HPDE6-E6E7 (cell line): ENCODE data around the gene RASL11B.

Experiments
- DNase-seq: peaks from one replicate; pipeline ENCODE4 v3.0.0; 2011; ENCODE audit warnings: missing footprints; ENCODE audit errors: extremely low spot score

RASL11B gene

GRCh38 chr4:52874948-52875347 lies 12.8 kb downstream of the RASL11B start:
- no peak for DNase-seq

DNA sequence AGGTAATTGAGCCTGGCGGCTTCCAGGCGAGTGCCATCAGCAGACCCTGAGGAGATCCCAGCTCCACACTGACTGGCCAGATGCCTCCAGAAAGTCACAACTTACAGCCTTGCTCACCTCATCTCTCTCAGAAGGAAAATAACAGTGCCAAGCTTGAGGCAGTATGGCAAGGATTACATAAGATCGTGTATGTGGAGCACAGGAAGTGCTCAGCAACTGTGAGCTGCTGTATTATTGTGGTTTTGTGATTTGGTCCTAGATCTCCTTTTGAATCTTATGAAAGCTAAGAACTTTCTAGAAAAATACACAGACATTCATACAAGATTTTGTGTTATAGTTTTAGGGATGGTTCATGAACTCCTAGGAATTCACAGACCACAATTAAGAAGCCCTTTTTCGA lies 14.0 kb downstream of the RASL11B start:
- no peak for DNase-seq

DNA sequence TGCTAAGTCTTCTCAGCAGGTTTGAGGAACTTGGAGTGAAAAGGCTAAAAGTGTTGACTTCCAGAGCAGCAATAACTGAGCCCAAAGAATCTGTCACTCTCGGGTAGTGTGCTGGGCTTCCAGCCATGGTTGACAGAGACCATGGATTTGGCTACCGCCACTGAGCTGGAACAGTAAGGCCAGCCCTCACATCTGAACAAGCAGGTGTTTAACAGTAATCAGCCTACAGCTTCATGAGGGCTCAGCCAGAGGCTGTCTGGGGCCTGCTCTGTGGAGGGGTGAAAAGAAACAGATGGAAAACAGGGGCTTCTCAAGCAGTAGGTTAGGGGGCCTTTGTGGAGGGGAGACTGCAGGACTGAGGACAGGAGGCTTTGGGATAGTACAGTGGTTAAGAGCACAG lies 14.9 kb downstream of the RASL11B start:
- no peak for DNase-seq

DNA sequence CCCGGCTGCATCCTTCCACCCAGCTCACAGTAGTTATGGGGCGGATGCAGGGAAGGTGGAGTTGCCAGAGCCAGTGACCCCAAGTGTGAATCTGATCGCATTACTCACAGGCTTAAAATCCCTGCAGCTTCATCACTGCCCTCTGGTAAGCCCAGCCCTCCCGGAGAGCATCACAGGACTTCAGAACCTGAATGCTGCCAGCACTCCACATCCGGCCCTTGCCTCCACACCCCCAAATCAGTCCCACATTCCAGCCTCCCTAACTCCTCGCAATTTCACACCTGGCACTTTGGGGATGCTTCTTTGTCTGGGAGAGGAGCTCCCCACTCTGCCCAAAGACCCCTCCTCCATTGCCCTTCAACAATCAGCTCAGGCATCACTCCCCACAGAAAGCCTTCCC lies 15.6 kb downstream of the RASL11B start:
- no peak for DNase-seq

DNA sequence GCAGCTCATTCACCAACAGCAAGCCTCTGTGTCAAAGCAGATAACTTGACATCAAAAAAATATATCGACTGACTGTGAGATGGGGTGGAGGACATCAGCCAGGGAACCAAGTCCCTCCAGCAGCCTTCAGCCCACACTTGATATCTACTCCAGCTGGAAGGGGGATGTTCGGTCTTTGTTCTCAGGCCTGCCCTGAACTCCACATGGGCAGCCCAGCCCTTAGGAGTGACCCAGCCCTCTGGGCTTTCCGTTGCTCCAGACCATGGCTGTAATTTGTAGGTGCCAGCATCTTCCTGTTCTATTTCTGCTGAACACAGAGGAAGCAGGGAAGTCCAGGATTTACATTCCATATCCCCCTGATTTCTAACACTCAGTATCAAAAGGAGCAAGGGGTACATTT lies 17.4 kb downstream of the RASL11B start:
- DNase-seq = no peak

DNA sequence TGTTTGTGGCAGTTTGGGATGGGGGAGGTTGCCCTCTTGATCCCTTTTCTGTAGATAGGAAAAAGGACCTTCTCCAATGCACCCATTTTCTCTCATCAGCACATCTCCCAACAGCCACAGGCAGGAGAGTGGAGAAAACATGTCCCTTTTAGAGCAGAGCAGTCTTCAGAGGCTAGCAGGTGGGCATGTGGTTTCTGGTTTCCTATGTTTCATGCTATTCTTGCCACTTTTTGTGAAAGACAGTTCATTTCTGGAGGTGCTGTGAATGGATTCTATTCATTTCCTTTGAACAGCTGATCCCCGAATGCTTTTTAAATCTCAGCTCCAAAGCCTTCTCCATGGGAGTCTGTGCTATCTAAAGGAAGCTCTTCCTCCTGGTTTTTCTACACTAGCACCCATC lies 18.9 kb downstream of the RASL11B start:
- DNase-seq = no peak

- DNase-seq = no peak
Measured at GRCh38 chr4:52883183-52883621, 21.1 kb downstream of the RASL11B start.

- DNase-seq = no peak
Measured at GRCh38 chr4:52883707-52884669, 21.9 kb downstream of the RASL11B start.

DNA sequence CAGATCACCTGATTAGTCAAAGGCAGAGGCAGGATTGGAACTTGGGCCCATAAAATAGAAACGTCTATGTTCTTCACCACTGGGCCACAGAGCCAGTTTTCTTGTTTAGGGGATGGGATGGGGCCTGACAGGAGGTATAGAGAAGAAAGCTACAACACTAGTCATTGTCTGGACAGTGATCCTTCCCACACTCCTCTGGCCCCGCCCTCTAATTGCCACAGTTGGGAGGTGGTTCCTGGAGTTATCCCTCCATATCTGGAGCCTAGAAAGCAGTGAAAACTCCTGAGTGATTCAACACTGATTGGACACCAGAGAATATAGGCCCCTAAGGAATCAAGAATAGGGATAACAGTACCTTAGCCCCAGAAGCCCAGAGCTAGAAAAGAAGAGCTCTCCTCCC lies 22.9 kb downstream of the RASL11B start:
- DNase-seq = no peak

- DNase-seq = no peak
Measured at GRCh38 chr4:52889354-52889753, 27.2 kb downstream of the RASL11B start.

GRCh38 chr4:52889778-52890520 lies 27.8 kb downstream of the RASL11B start:
- DNase-seq = no peak

GRCh38 chr4:52890521-52890791 lies 28.3 kb downstream of the RASL11B start:
- no peak for DNase-seq

- no peak for DNase-seq
Measured at GRCh38 chr4:52891743-52892142, 29.6 kb downstream of the RASL11B start.

DNA sequence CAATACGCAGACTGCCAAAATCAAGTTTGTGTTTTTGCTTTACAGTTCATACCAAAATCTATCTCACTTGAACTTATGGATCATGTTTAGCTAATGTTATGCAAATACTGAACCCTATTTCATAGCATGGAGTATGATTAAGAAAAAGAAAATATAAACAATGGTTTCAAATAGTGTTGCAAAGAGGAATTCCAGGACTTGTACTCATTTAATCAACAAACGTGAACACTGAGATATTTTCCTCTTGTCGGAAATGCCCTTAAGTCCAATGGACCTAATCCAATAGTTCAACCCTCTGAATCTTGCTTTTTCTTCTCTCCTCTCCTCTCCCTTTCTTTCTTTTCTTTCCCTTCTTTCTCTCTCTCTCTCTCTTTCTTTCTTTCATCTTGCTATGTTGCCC lies 30.8 kb downstream of the RASL11B start:
- no peak for DNase-seq

GRCh38 chr4:52894443-52894842 lies 32.3 kb downstream of the RASL11B start:
- DNase-seq = no peak

GRCh38 chr4:52903273-52903672 lies 41.2 kb downstream of the RASL11B start:
- DNase-seq = no peak

GRCh38 chr4:52904421-52904820 lies 42.3 kb downstream of the RASL11B start:
- DNase-seq = no peak

DNA sequence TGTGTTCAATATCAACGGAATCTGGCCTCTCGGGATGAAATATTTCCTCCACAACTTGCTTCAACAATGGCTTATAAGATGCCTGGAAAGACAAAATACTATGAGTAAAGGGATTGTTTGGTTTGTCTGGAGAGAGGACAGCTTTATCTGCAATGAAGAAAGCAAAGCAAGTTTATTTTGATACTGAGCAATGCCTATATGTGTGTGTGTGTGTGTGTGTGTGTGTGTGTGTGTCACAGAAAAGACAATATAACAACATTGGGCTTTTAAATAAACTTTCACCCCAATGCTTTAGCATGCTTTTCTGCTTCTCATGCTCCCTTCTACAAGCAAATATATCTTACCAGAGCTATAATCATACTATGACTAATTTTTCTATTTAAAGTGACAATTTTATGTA lies 45.4 kb downstream of the RASL11B start:
- DNase-seq = no peak

GRCh38 chr4:52910115-52910514 lies 48.0 kb downstream of the RASL11B start:
- DNase-seq = no peak

DNA sequence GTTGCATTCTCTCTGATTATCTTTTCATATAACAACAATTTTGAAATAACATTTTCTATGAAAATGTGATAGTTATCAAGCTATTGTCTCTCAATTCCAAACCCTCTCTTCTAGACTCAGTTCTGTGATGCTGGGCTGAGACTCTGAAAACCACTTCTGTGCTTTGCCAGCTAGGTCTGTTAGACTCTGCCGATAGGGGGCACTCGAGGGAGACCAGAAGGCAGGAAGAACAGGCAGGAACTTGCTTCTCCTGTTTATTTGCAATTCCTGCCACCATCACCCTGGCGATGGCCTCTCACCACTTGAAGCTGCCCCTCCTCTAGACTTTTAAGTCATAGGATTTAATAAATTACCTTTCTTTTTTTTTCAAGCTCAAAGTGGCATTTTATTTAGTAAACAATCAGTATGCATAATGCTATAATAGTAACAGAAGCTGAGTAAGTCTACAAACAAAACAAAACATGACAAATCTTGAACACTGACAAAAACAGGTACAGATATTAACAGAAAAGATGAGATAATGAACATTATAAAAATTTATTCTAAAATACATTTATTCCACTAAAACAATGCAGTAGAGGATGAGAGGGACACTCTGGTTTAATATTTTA lies 49.7 kb downstream of the RASL11B start:
- DNase-seq = peak; percentile 77

DNA sequence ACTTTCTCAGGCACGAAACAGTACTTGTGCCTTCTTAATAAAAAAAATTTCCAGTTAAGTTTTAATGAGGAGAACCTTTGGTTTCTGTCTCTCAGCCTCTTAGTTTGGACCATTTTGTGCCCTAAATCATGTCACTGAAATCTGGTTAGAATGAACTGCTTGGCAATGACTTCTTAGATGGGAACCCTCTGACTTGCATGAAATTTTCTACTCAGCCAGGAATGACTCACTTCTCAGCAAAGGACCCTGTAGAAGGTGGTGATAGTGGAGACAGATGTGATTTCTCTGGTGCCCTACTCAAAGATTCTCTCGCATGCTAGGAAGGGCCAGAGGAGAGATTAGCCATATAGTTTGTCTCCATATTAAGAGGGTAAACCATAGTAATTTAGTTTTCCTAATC lies 50.5 kb downstream of the RASL11B start:
- DNase-seq = no peak

DNA sequence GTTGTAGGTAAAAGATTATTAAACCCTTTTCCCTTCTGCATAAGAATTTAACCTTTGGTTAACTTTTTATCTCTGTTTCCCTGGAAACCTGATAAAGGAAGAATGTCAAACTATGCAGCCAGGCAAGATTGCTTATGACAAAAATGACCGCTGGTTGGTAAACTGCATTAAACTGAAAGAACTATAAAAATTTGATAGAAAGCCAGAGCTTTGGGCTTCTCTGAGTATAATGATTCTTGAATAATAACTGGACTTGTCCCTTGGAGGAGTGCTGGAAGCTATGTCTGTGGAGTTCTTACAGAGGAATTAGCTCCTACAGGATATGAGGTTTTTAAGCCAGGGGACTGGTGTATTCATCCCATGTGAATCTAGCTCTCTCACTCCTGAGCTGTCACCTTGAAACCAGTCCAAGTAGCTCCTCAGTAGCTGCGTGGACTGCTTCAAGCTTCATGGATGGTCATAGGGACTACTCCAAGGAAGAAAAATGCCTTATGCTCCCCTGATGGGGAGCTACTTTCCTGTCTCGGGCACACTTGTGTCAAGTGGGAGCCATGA lies 52.0 kb downstream of the RASL11B start:
- no peak for DNase-seq
